HG03280 (cell line): ENCODE measurements around the gene LRFN5.
"Not testable (repeated sequence)": the region's sequence is repeated elsewhere in the genome, so short reads cannot be mapped to it uniquely, and the experiment has no call there.

Experiments
- ATAC-seq: cut with Tn5 transposase; IDR thresholded peaks from one replicate; pipeline ENCODE4 v1.9.1; 2021; ENCODE audit warnings: mild to moderate bottlenecking, moderate library complexity; ENCODE audit not compliant: unreplicated experiment

LRFN5 gene

GRCh38 chr14:41606532-41607303, at the start of gene LRFN5:
TSS of gene LRFN5 (plus strand) at chr14:41606876.
- ATAC-seq, result no peak

GRCh38 chr14:41558490-41558889, 48.2 kb upstream of the LRFN5 start:
- ATAC-seq, result no peak

- ATAC-seq, result not testable (repeated sequence)
Observed at GRCh38 chr14:41566864-41567263, 39.8 kb upstream of the LRFN5 start.

- ATAC-seq, result no peak
Observed at GRCh38 chr14:41568979-41569378, 37.7 kb upstream of the LRFN5 start.

- no peak for ATAC-seq
Observed at GRCh38 chr14:41570415-41571155, 36.1 kb upstream of the LRFN5 start.

- no peak for ATAC-seq
Observed at GRCh38 chr14:41586237-41586636, 20.4 kb upstream of the LRFN5 start.

- ATAC-seq, result no peak
Observed at GRCh38 chr14:41597647-41598046, 9.0 kb upstream of the LRFN5 start.

GRCh38 chr14:41599805-41600385, 6.8 kb upstream of the LRFN5 start:
- not testable (repeated sequence) for ATAC-seq

- ATAC-seq, result no peak
Observed at GRCh38 chr14:41604721-41605531, 1.8 kb upstream of the LRFN5 start.

GRCh38 chr14:41605550-41606281, 960 bp upstream of the LRFN5 start:
- no peak for ATAC-seq

GRCh38 chr14:41606282-41606531, 469 bp upstream of the LRFN5 start:
- ATAC-seq, result no peak

- ATAC-seq, result no peak
Observed at GRCh38 chr14:41607304-41607775, 664 bp downstream of the LRFN5 start.

GRCh38 chr14:41607966-41608663, 1.4 kb downstream of the LRFN5 start:
- ATAC-seq, result no peak

- no peak for ATAC-seq
Observed at GRCh38 chr14:41608681-41609390, 2.2 kb downstream of the LRFN5 start.

- no peak for ATAC-seq
Observed at GRCh38 chr14:41609704-41610183, 3.1 kb downstream of the LRFN5 start.

- ATAC-seq, result no peak
Observed at GRCh38 chr14:41615011-41615595, 8.4 kb downstream of the LRFN5 start.

GRCh38 chr14:41623736-41624135, 17.1 kb downstream of the LRFN5 start:
- ATAC-seq, result no peak

- no peak for ATAC-seq
Observed at GRCh38 chr14:41629876-41630275, 23.2 kb downstream of the LRFN5 start.

GRCh38 chr14:41634286-41634685, 27.6 kb downstream of the LRFN5 start:
- ATAC-seq, result no peak
